ENCODE data around the gene CLTB. TPM values are rescaled to one million over a fixed set of nuclear protein-coding genes. Genes with fewer than 3 reads are reported as not detected.

Gene CLTB
- total and polyA plus RNA-seq, 2 of the 4 experiments (the other 2 are of a cell fraction), result 87.6 to 99.9 TPM

DNA sequence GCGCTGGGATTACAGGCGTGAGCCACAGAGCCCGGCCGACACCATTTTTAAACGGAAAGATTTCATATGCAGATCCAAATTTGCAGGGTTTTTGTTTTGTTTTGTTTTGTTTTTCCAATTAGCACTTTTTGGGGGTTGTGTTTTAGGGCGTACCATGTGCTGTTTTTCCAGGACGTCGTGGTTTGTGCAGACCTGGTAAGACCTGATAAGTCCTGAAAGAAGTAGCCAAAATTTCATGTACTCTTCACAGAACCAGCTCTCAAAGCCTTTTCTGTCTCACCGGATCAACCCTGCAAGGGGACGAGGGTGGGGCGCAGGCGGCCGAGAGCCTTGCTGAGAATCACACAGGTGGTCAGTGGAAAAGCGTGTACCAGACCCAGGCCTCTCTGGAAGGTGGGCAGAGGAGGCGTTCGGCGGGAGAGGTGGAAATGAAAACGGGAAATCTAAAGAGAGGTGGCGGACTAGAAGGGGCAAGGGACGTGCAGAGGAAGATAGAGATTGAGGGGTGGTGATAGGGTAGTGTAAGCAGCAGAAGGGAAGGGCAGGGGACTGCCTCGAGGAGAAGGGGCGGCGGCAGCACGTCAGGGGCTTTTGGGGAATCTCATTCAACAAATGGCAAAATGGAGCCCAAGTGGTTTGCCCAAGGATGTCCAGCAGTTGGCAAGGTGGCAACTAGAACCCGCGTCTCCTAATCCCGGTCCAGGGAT, 30.7 kb upstream of the CLTB start:
- in situ Hi-C loops (cut with MboI; ENCODE audit: low sequenced_read_pairs) (no loop called here), intact Hi-C loops (cut with micrococcal nuclease) (no loop called here), dilution Hi-C loops (cut with HindIII; ENCODE audit: low sequenced_read_pairs, unreplicated experiment) (no loop called here)
- H2AK9ac ChIP-seq (replicated peaks; ENCODE audit: low read depth, low read length, poor library complexity), result peak overlapping the region; percentile 96
- H3K27ac ChIP-seq (ENCODE audit: insufficient read depth, low read length), result peak overlapping the region; percentile 88
- peaks cover 3% of the 10 kb centered on the region for H3K4me1 ChIP-seq (ENCODE audit: control insufficient read depth, insufficient read depth, low read length)
- H2AK5ac ChIP-seq (ENCODE audit: low read depth, low read length), result peak overlapping the region; percentile 65
- H2BK5ac ChIP-seq (ENCODE audit: low read depth, low read length, poor library complexity, severe bottlenecking), result peak overlapping the region; percentile 69
- H3K9ac ChIP-seq (ENCODE audit: low read depth, low read length), result peak overlapping the region; percentile 85
- H2AFZ ChIP-seq (replicated peaks; ENCODE audit: low read length, poor library complexity), result peak overlapping the region; percentile 86
- no TSS peak for BruUV-seq (replicated peaks)
- no peak overlapping the region; the same call in 2 of the 3 replicates for H2BK15ac ChIP-seq (ENCODE audit: low read depth, low read length)
- ATAC-seq (ENCODE audit: low read depth) (peak; percentile 1; the same call in 1 of the 2 replicates), DNase-seq (no peak)
- H3K56ac ChIP-seq (ENCODE audit: extremely low read depth, insufficient read depth, low read length), result peak overlapping the region; percentile 86
- ChIA-PET CTCF (interaction anchor here (0.7 to 1.5 kb wide), 10 partner anchors 8 to 334 kb away, joined by 3 to 9 read pairs (median 4); no protein-coding TSS in a partner anchor), POLR2A (ENCODE audit: unreplicated experiment) (interaction anchor here (0.7 kb wide), 1 partner anchor 167 kb away, joined by 3 read pairs; no protein-coding TSS in a partner anchor)
- H4K20me1 ChIP-seq (ENCODE audit: insufficient read depth, low read length), result peaks cover 3% of the 10 kb centered on the region; the same call in 1 of the 2 replicates
- peak overlapping the region; percentile 63 for H3K4me3 ChIP-seq (ENCODE audit: insufficient read depth, low read depth, low read length)
- no peak overlapping the region for H2BK20ac ChIP-seq (ENCODE audit: low read depth, low read length)
- H3K4me2 ChIP-seq (ENCODE audit: low read depth, low read length), result peak overlapping the region; percentile 91
- H3K27me3 ChIP-seq (ENCODE audit: control insufficient read depth, insufficient read depth, low read length), result no peaks in the 10 kb centered on the region
- H2BK120ac ChIP-seq (ENCODE audit: low read depth, low read length), result peak overlapping the region; percentile 69
- H3K14ac ChIP-seq (replicated peaks; ENCODE audit: low read depth, low read length), result peak overlapping the region; percentile 65
- 5% methylated on average over 12 of the region's 27 CpGs; no CpG with 5 or more reads in 1 of the 2 experiments for WGBS, 2 experiments (ENCODE audit: extremely low coverage in 2 of 2, insufficient read length in 1 of 2)
- H3K79me1 ChIP-seq (ENCODE audit: low read depth in 1 of 2, low read length in 2 of 2), result peaks cover 0 to 22% of the 10 kb centered on the region in 2 experiments; a peak in 3 of 4 replicates
- H4K5ac ChIP-seq (ENCODE audit: low read depth, low read length), result peak overlapping the region; percentile 49
- H3K4ac ChIP-seq (ENCODE audit: low read depth, low read length), result peak overlapping the region; percentile 91
- H3K9me3 ChIP-seq (ENCODE audit: control insufficient read depth, insufficient read depth, low read length), result no peaks in the 10 kb centered on the region
- no peak overlapping the region; the same call in 1 of the 2 replicates for H3K18ac ChIP-seq (ENCODE audit: low read depth, low read length)
- H4K91ac ChIP-seq (ENCODE audit: insufficient read depth, low read depth, low read length), result peak overlapping the region; percentile 74; the same call in 1 of the 2 replicates
- H4K8ac ChIP-seq (ENCODE audit: low read depth in 2 of 2, low read length in 2 of 2), result peak overlapping the region; percentile 42 to 81
- peak overlapping the region; percentile 89 for H3K23ac ChIP-seq (ENCODE audit: low read depth, low read length)
- no peaks in the 10 kb centered on the region for H3K36me3 ChIP-seq (ENCODE audit: control insufficient read depth, insufficient read depth, low read length)
- no peaks in the 10 kb centered on the region for H3K9me1 ChIP-seq (ENCODE audit: insufficient read depth, low read length)
- TF ChIP-seq CTCF (conservative IDR thresholded peaks at IDR 0.05; ENCODE audit: low read depth, low read length), result no peak
- no peak for TF ChIP-seq CEBPB (IDR thresholded peaks at IDR 0.05; ENCODE audit: low read depth, low read length)
- TF ChIP-seq FOS (IDR thresholded peaks at IDR 0.05; ENCODE audit: low read depth, low read length), result no peak
- no peak for TF ChIP-seq MAZ (IDR thresholded peaks at IDR 0.05; ENCODE audit: borderline replicate concordance, low read depth, low read length)
- TF ChIP-seq RCOR1 (IDR thresholded peaks at IDR 0.05; ENCODE audit: insufficient replicate concordance, low read length), result no peak
- TF ChIP-seq SMC3 (IDR thresholded peaks at IDR 0.05; ENCODE audit: low read depth, low read length), result no peak
- TF ChIP-seq RFX5 (IDR thresholded peaks at IDR 0.05; ENCODE audit: low read depth, low read length), result no peak
- TF ChIP-seq POLR2A (IDR thresholded peaks at IDR 0.05; ENCODE audit: low read depth, low read length), result no peak
- no peak for TF ChIP-seq NFE2L2 (IDR thresholded peaks at IDR 0.05; ENCODE audit: low read depth, low read length)
- no peak for TF ChIP-seq CHD1 (IDR thresholded peaks at IDR 0.05; ENCODE audit: low read depth, low read length)
- TF ChIP-seq MAFK (IDR thresholded peaks at IDR 0.05; ENCODE audit: low read depth, low read length), result no peak
- TF ChIP-seq MXI1 (IDR thresholded peaks at IDR 0.05; ENCODE audit: borderline replicate concordance, low read depth, low read length), result no peak
- TF ChIP-seq USF2 (IDR thresholded peaks at IDR 0.05; ENCODE audit: low read depth, low read length), result no peak
- TF ChIP-seq ELK1 (IDR thresholded peaks at IDR 0.05; ENCODE audit: borderline replicate concordance, low read depth, low read length), result no peak

Data from IMR-90 (cell line).